ENCODE results near the gene SPTAN1.

SPTAN1 gene

DNA sequence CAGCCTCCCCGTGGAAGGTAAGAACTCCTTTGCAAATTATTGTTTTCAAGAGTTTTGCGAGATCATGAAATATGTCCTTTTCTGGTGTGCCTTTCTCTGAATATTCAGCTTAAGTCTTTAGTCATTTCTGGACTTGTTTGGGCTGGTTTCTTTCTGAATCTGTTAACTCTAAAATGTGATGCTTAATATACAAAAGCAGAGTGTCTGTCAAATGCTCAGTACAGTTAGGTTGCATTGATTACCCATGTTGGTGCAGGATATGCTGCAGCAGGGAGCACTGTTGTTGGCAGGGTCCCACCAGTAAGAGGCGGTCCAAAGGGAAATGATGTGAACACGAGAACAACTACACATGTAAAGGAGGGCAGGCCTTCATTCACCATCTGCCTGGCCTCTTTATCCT is 47.7 kb downstream of the SPTAN1 start:
- TF ChIP-seq, protein P1, sequence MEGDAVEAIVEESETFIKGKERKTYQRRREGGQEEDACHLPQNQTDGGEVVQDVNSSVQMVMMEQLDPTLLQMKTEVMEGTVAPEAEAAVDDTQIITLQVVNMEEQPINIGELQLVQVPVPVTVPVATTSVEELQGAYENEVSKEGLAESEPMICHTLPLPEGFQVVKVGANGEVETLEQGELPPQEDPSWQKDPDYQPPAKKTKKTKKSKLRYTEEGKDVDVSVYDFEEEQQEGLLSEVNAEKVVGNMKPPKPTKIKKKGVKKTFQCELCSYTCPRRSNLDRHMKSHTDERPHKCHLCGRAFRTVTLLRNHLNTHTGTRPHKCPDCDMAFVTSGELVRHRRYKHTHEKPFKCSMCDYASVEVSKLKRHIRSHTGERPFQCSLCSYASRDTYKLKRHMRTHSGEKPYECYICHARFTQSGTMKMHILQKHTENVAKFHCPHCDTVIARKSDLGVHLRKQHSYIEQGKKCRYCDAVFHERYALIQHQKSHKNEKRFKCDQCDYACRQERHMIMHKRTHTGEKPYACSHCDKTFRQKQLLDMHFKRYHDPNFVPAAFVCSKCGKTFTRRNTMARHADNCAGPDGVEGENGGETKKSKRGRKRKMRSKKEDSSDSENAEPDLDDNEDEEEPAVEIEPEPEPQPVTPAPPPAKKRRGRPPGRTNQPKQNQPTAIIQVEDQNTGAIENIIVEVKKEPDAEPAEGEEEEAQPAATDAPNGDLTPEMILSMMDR (IDR thresholded peaks at IDR 0.05) = no peak

DNA sequence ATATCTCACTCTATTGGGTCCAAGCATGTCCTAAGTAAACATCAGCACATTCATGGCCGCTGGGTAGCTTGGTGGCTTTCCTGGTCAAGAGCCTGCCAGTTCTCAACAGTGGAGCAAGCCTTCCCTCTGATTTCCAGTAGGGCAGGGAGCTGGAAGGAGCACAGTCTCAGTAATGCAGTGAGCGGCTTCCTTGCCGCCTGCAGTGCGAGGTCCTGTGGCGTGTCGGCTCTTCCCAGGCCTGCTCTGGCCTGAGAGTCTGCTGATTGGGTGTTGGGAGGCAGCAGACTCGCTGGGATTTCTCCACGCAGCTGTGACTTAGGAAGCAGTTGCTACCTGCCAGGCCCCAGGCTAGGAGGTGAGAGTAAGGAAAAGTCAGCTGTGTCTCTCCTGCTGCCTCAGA is 51.3 kb downstream of the SPTAN1 start:
- TF ChIP-seq, protein P1 (IDR thresholded peaks at IDR 0.05) = no peak

DNA sequence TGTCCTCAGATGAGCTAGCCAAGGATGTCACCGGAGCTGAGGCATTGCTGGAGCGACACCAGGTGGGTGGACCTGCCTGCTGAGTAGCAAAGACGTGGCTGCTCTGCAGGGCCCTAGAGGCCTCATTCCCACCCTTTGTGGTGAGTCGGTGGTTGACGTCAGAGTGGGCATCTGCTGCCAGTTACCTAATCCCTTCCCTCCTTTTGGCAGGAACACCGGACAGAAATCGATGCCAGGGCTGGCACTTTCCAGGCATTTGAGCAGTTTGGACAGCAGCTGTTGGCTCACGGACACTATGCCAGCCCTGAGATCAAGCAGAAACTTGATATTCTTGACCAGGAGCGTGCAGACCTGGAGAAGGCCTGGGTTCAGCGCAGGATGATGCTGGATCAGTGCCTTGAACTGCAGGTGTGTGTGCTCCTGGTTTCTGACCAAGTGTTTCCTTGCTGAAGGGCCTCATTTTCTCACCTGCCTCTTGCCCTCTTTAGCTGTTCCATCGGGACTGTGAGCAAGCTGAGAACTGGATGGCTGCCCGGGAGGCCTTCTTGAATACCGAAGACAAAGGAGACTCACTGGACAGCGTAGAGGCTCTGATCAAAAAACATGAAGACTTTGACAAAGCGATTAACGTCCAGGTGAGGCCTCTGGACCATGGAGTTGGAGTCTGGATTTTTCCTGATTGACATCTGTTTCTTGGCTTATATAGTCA is 55.4 kb downstream of the SPTAN1 start:
- TF ChIP-seq, protein P1 (IDR thresholded peaks at IDR 0.05) = no peak

DNA sequence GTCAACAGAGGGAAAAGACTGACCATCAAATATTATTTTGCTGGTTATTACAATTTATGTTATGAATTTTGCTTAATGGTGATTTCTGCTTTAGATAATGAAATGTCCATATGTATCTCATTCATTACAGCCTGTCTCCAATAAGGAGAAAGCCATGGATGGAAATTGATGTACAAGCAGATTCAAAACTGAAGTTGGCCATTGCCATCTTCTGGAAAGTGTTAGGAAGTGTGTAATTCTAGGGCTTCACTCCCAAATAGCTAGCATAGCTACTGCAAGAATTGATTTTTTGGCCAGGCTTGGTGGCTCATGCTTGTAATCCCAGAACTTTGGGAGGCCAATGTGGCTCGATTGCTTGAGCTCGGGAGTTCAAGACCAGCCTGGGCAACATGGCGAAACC is 58.5 kb downstream of the SPTAN1 start:
- TF ChIP-seq, protein P1 (IDR thresholded peaks at IDR 0.05) = no peak

DNA sequence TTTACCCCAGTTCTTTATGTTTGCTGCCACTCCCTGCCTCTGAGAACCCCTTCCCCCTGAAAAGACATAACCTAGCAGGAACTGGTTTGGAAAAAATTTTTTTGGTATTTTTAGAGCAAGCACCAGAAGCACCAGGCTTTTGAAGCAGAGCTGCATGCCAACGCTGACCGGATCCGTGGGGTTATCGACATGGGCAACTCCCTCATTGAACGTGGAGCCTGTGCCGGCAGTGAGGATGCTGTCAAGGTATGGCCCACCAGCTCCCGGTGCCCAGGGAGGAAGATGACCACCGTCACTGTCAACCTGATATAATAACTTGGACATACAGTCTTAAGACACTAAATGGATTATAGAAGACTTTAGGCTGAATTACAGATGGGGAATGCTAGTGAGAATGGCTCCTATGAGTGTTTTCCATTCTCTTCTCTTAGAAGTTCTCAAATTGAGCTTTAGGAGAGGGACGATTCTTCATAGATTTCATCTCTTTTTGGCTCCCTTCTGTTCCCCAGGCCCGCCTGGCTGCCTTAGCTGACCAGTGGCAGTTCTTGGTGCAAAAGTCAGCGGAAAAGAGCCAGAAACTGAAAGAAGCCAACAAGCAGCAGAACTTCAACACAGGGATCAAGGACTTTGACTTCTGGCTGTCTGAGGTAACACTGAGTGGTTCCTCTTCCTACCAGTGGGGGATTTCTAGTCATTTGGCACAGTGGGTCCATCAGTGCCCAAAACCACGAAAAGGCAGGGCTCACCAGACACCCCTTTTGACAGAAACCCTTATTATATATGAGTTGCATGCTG is 59.4 kb downstream of the SPTAN1 start:
- TF ChIP-seq, protein P1 (IDR thresholded peaks at IDR 0.05) = no peak

DNA sequence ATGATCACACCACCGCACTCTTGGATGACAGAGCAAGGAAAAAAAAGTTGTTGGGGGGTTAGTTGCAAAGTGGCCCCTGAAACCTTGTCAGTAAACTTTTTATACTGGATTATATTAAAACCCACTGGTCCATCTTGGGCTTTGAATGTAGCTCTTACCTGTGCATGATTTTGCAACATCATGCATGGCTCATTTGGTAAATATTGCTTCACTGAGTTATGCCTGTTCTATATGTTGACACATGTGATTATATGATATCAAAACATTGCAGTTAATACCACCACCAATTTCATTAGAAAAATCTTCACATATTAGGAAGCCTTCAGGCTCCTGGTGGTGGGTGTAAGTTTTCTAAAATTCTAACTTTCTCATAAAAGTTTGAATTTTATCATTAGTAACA is 62.3 kb downstream of the SPTAN1 start:
- TF ChIP-seq, protein P1 (IDR thresholded peaks at IDR 0.05) = no peak

DNA sequence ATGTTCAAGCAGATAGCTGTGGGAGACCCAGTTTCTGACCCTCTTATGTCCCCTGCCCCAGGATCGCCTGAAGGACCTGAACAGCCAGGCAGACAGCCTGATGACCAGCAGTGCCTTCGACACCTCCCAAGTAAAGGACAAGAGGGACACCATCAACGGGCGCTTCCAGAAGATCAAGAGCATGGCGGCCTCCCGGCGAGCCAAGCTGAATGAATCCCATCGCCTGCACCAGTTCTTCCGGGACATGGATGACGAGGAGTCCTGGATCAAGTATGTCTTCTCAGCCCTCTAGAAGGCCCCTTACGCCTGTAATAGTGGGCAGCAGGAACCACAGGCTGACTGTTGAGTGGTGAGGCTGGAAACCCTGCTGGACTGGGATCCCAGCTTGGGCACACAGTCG is 63.2 kb downstream of the SPTAN1 start:
- TF ChIP-seq, protein P1 (IDR thresholded peaks at IDR 0.05) = no peak
